RWPE2 (cell line): Measurements from ENCODE around the gene NOC2L.

Experiments
- ATAC-seq: fragments of 200-7000 bp; cut with Tn5 transposase; 3 replicates; pipeline ENCODE4 v1.9.1; 2021; ENCODE audit warnings: low read depth
- DNase-seq: peaks from one replicate; pipeline ENCODE4 v3.0.0-alpha.2; 2020; ENCODE audit warnings: low spot score
- H3K27ac ChIP-seq: fragments of 450-650 bp; 2 replicates; pipeline ENCODE4 v1.5.1; 2017; ENCODE audit warnings: mild to moderate bottlenecking; ENCODE audit not compliant: poor library complexity, severe bottlenecking
- H3K27me3 ChIP-seq: fragments of 250-450 bp; sonication (Bioruptor Pico); 2 replicates; pipeline ENCODE4 v1.5.1; 2021; ENCODE audit warnings: mild to moderate bottlenecking, moderate library complexity; ENCODE audit not compliant: insufficient read depth, poor library complexity, severe bottlenecking
- H3K36me3 ChIP-seq: fragments of 250-450 bp; sonication (Bioruptor Pico); 2 replicates; pipeline ENCODE4 v1.5.1; 2020; ENCODE audit warnings: low read depth, mild to moderate bottlenecking, moderate library complexity
- H3K4me1 ChIP-seq: fragments of 250-450 bp; sonication (Bioruptor Pico); 2 replicates; pipeline ENCODE4 v1.5.1; 2021; ENCODE audit warnings: mild to moderate bottlenecking, moderate library complexity; ENCODE audit not compliant: insufficient read depth, poor library complexity, severe bottlenecking
- H3K4me3 ChIP-seq: fragments of 250-450 bp; sonication (Bioruptor Pico); 2 replicates; pipeline ENCODE4 v1.5.1; 2021; ENCODE audit warnings: mild to moderate bottlenecking, moderate library complexity; ENCODE audit not compliant: severe bottlenecking
- H3K9me3 ChIP-seq: fragments of 250-450 bp; sonication (Bioruptor Pico); 2 replicates; pipeline ENCODE4 v1.5.1; 2021; ENCODE audit warnings: mild to moderate bottlenecking, moderate library complexity; ENCODE audit not compliant: severe bottlenecking
- TF ChIP-seq, protein P1 (sequence below): fragments of 450-650 bp; IDR thresholded peaks from one replicate; pipeline ENCODE4 v1.5.1; 2017; ENCODE audit warnings: mild to moderate bottlenecking, moderate library complexity; ENCODE audit not compliant: poor library complexity, severe bottlenecking

Gene NOC2L

DNA sequence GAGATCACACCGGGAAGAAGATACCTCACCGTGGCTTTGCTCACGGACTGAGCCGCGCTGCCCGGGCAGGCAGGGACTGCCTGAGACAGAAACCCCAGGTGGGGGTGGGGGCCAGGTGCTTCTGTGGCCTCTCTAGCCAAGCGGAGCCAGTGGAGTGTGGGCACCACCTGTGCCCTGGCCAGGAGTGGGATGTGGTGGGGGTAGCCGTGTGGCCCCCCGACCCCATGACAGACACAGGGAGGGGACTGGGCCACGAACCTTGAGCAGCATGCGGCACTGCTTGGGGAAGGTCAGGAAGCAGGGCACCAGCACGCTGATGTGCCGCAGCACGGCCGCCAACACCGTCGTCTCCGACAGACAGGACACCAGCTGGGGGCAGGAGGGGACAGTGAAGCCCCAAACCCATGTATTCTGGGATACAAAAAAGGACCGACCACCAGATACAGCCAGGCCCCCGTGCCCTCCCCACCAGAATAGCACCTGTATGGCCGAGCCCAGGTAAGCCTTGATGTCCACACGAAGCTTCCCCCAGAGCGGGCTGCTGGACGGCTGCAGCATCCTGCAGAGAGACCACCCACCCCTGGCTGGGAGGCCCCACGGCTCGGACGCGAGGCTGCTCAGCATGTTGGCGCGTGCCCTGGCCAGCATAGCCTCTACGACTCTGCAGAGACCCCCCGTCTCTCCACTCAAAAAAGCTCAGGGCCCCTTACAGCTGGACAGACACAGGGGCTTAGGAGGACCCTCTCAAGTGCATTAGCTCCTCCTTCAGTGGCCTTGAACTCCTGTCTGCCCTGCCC, 5.3 kb downstream of the NOC2L start:
- Histone ChIP-seq H3K36me3 (peaks cover 74% of the 10 kb centered on the region), H3K9me3 (no peaks in the 10 kb centered on the region), H3K27ac (no peak overlapping the region), H3K4me3 (no peak overlapping the region), H3K27me3 (no peaks in the 10 kb centered on the region), H3K4me1 (peaks cover 7% of the 10 kb centered on the region)
- DNase-seq (no peak), ATAC-seq (no peak)
- TF ChIP-seq, protein P1, sequence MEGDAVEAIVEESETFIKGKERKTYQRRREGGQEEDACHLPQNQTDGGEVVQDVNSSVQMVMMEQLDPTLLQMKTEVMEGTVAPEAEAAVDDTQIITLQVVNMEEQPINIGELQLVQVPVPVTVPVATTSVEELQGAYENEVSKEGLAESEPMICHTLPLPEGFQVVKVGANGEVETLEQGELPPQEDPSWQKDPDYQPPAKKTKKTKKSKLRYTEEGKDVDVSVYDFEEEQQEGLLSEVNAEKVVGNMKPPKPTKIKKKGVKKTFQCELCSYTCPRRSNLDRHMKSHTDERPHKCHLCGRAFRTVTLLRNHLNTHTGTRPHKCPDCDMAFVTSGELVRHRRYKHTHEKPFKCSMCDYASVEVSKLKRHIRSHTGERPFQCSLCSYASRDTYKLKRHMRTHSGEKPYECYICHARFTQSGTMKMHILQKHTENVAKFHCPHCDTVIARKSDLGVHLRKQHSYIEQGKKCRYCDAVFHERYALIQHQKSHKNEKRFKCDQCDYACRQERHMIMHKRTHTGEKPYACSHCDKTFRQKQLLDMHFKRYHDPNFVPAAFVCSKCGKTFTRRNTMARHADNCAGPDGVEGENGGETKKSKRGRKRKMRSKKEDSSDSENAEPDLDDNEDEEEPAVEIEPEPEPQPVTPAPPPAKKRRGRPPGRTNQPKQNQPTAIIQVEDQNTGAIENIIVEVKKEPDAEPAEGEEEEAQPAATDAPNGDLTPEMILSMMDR: no peak

DNA sequence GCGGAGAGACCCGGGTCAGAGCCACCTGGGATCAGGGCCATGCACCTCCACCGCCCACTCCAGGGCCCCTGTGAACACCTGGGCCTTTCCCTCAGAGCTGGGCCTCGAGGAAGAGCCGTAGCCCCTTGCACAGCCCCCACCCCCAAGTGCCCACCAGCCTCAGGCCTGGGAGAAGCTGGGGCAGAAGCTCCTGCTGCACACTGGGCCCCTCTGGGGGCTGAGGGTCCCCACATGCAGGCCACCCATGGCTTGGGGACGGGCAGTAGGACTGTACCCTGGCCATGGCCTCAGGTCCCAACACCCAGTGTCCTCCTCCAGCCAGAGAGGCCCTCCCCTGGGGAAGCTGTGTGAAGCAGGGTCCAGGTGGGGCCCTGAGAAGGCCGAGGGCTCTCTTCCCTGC, 6.5 kb downstream of the NOC2L start:
- TF ChIP-seq, protein P1: no peak
- peaks cover 83% of the 10 kb centered on the region for H3K36me3 ChIP-seq
- H3K4me1 ChIP-seq: peaks cover under 1% of the 10 kb centered on the region
- DNase-seq: no peak
- H3K9me3 ChIP-seq: no peaks in the 10 kb centered on the region
- no peak for ATAC-seq
- H3K4me3 ChIP-seq: no peak overlapping the region
- H3K27me3 ChIP-seq: no peaks in the 10 kb centered on the region
- no peak overlapping the region for H3K27ac ChIP-seq

DNA sequence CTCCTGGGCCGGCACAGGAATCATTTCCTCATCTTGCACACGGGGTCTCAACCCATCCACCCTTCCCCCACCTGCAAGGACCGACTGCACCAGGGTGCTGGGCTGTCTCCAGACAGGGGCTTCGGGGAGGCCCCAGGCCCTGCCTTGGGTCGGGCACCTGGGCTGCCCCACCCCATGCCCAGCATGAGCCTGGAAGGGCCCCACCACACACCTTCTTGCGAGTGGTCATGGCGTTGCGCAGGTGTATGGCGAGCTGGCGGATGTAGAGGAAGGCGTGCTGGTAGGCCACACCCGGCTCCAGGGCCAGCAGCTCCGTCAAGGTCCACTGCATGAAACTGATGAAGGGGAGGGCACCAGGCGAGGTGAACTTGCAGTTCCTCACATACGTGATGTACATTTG, 6.9 kb downstream of the NOC2L start:
- no peak overlapping the region for H3K4me3 ChIP-seq
- peaks cover 87% of the 10 kb centered on the region for H3K36me3 ChIP-seq
- DNase-seq (no peak), ATAC-seq (no peak)
- TF ChIP-seq, protein P1: no peak
- H3K27me3 ChIP-seq: no peaks in the 10 kb centered on the region
- no peaks in the 10 kb centered on the region for H3K9me3 ChIP-seq
- no peak overlapping the region for H3K27ac ChIP-seq
- no peaks in the 10 kb centered on the region for H3K4me1 ChIP-seq

DNA sequence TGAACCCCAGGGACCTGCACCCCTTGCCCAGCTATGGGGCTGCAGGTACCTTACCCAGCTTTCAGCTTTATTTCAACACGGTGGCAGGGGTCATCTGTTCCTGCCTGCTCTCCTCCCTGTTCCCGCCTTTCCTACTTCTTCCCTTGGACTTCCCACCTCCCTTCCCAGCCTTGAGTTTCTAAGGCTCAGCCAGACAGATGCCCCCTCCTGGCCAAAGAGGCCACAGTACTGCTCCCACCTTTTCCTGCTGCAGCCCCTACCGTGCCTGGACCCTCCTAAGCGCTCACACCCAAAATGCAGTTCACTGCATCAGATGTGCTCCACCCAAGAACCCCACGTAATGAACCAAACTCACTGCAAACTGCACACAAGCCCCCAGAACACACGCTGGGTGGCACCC, 7.7 kb downstream of the NOC2L start:
- Histone ChIP-seq H3K4me3 (no peak overlapping the region), H3K27me3 (no peaks in the 10 kb centered on the region), H3K9me3 (no peaks in the 10 kb centered on the region), H3K27ac (no peak overlapping the region), H3K4me1 (no peaks in the 10 kb centered on the region), H3K36me3 (peaks cover 87% of the 10 kb centered on the region)
- ATAC-seq (no peak), DNase-seq (no peak)
- TF ChIP-seq, protein P1: peak; percentile 15

GRCh38 chr1:950881-951280, 8.2 kb downstream of the NOC2L start:
- peaks cover 86% of the 10 kb centered on the region for H3K36me3 ChIP-seq
- H3K27ac ChIP-seq: no peak overlapping the region
- no peak overlapping the region for H3K4me3 ChIP-seq
- H3K9me3 ChIP-seq: no peaks in the 10 kb centered on the region
- TF ChIP-seq, protein P1: no peak
- no peak for DNase-seq
- H3K27me3 ChIP-seq: no peaks in the 10 kb centered on the region
- H3K4me1 ChIP-seq: no peaks in the 10 kb centered on the region
- no peak for ATAC-seq
